Psoas muscle (tissue), 8 donors: Measurements from ENCODE around the gene DNM3. TPM values are rescaled to one million over a fixed set of nuclear protein-coding genes. Genes with fewer than 3 reads are reported as not detected.
"Not testable (repeated sequence)": the region's sequence is repeated elsewhere in the genome, so short reads cannot be mapped to it uniquely, and the experiment has no call there.

Source experiments
- ATAC-seq, 4 donors: fragments of 200-7000 bp; cut with Tn5 transposase; one replicate each; pipeline ENCODE4 v1.9.1; 2020; ENCODE audit warnings: moderate library complexity in 3 of 4, mild to moderate bottlenecking in 2 of 4
- DNase-seq, 2 donors: peaks; one replicate each; pipeline ENCODE4 v3.0.0-alpha.2; 2020
- H3K27ac ChIP-seq: fragments of 200-600 bp; one replicate; pipeline ENCODE4 v1.8.0; 2022
- H3K27me3 ChIP-seq, 3 donors: fragments of 200-600 bp in 1 of 3; one replicate each; pipeline versions ENCODE4 v1.6.1 to v1.8.0; 2013 to 2022; ENCODE audit warnings: low read length in 2 of 3, mild to moderate bottlenecking in 2 of 3, moderate library complexity in 1 of 3; ENCODE audit not compliant: insufficient read depth in 3 of 3
- H3K36me3 ChIP-seq, 2 donors: fragments of 200-600 bp in 1 of 2; one replicate each; pipeline versions ENCODE4 v1.6.1 to v1.8.0; 2013 to 2022; ENCODE audit warnings: low read depth in 1 of 2, mild to moderate bottlenecking in 1 of 2, moderate library complexity in 1 of 2; ENCODE audit not compliant: insufficient read depth in 1 of 2
- H3K4me1 ChIP-seq: fragments of 200-600 bp; one replicate; pipeline ENCODE4 v1.8.0; 2022
- H3K4me3 ChIP-seq: fragments of 200-600 bp; one replicate; pipeline ENCODE4 v1.8.0; 2022; ENCODE audit warnings: mild to moderate bottlenecking
- H3K9me3 ChIP-seq: fragments of 200-600 bp; one replicate; pipeline ENCODE4 v1.8.0; 2022
- WGBS, 3 donors: extraction: QIAGEN DNeasy Blood & Tissue Kit; methylation state at CpG; one replicate each; pipeline versions ENCODE4 v1.1.6 to v1.1.7; 2013; 5-methylcytosine and 5-hydroxymethylcytosine counted together
- intact Hi-C, 2 donors: fragments of 100-400 bp; cut with DNase I; formaldehyde crosslinking; loops; one replicate each; pipeline versions ENCODE4 v1.11.0 to v1.14.2; 2022
- polyA plus RNA-seq, 3 donors: library from polyadenylated mRNA; stranded (reverse); fragments of 200-250 nt; gene quantifications; one replicate each; pipeline ENCODE4 v1.2.3, GENCODE V29; 2013
- total RNA-seq, 4 donors: library from RNA; stranded (reverse); fragmentation: NEBNext Ultra II Directional in 2 of 4; extraction: Animal tissue kit (Norgen Biotek cat#: 25700) in 2 of 4; gene quantifications; one replicate each; pipeline versions ENCODE4 v1.2.1 to v1.2.4, GENCODE V29; 2021 to 2023
- TF ChIP-seq, protein P1 (sequence below): fragments of 200-600 bp; IDR thresholded peaks from one replicate; pipeline ENCODE4 v1.8.0; 2022; ENCODE audit warnings: antibody characterized with exemption
- donor health status: healthy with polysubstance abuse.
- donor health status: DM: no; HTN: no; CAD: no; lungs with moderate emphysema.
- donor health status: Bipolar disorder and iron deficiency.
- donor health status: healthy.
- donor health status: DM: yes; HTN: yes; CAD: no.
- donor health status: DM: no; HTN: no; CAD: no.
- donor health status: DM: no; HTN: no; CAD: no.
- donor health status: DM: yes; HTN: yes; CAD: no.

Gene DNM3
- total and polyA plus RNA-seq, 7 donors = 0.31 to 1.0 (median 0.77) TPM

- no peaks in the 10 kb centered on the region for H3K27me3 ChIP-seq
- intact Hi-C loops = no loop called here
- ATAC-seq (no peak), DNase-seq (no peak)
- no peak overlapping the region for H3K27ac ChIP-seq
- H3K36me3 ChIP-seq = no peaks in the 10 kb centered on the region
- H3K9me3 ChIP-seq = no peaks in the 10 kb centered on the region
- TF ChIP-seq, protein P1, sequence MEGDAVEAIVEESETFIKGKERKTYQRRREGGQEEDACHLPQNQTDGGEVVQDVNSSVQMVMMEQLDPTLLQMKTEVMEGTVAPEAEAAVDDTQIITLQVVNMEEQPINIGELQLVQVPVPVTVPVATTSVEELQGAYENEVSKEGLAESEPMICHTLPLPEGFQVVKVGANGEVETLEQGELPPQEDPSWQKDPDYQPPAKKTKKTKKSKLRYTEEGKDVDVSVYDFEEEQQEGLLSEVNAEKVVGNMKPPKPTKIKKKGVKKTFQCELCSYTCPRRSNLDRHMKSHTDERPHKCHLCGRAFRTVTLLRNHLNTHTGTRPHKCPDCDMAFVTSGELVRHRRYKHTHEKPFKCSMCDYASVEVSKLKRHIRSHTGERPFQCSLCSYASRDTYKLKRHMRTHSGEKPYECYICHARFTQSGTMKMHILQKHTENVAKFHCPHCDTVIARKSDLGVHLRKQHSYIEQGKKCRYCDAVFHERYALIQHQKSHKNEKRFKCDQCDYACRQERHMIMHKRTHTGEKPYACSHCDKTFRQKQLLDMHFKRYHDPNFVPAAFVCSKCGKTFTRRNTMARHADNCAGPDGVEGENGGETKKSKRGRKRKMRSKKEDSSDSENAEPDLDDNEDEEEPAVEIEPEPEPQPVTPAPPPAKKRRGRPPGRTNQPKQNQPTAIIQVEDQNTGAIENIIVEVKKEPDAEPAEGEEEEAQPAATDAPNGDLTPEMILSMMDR = no peak
- H3K4me1 ChIP-seq = no peaks in the 10 kb centered on the region
- no peak overlapping the region for H3K4me3 ChIP-seq
- 94 to 97% (median 94%) methylated on average over 3 of the region's 3 CpGs for WGBS, 3 donors
Measured at GRCh38 chr1:172068334-172068733, 227.0 kb downstream of the DNM3 start.

GRCh38 chr1:172069051-172069450 lies 227.8 kb downstream of the DNM3 start:
- no peaks in the 10 kb centered on the region for H3K4me1 ChIP-seq
- DNase-seq = no peak
- TF ChIP-seq, protein P1 = no peak
- no peak for ATAC-seq
- intact Hi-C loops = no loop called here
- H3K27ac ChIP-seq = no peak overlapping the region
- no peaks in the 10 kb centered on the region for H3K27me3 ChIP-seq
- no peaks in the 10 kb centered on the region for H3K9me3 ChIP-seq
- H3K36me3 ChIP-seq = no peaks in the 10 kb centered on the region
- no peak overlapping the region for H3K4me3 ChIP-seq

DNA sequence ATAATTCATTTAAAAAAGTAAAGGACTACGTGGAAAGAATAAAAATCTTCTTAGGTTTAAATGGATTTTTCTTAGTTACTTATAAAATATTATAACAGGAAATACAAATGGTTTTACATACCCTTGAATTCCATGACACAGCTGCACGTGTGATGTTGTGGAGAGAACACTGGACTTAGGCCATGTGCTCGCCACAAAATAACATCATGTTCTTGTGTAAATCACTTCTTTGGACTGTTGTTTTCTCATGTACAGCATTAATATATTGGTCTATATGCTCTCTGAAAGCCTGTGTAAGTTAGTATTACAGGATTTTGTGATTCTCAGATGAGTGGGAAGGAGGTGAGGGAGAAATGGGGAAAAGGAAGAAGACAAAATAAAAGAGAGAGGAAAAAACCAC lies 228.2 kb downstream of the DNM3 start:
- TF ChIP-seq, protein P1 = no peak
- Histone ChIP-seq H3K4me3 (no peak overlapping the region), H3K27ac (no peak overlapping the region), H3K9me3 (no peaks in the 10 kb centered on the region), H3K27me3 (no peaks in the 10 kb centered on the region), H3K4me1 (no peaks in the 10 kb centered on the region), H3K36me3 (no peaks in the 10 kb centered on the region)
- no peak for ATAC-seq
- 26 to 34% (median 26%) methylated on average over 3 of the region's 3 CpGs for WGBS, 3 donors
- intact Hi-C loops = no loop called here
- no peak for DNase-seq

GRCh38 chr1:172070055-172070454 lies 228.8 kb downstream of the DNM3 start:
- ATAC-seq = no peak
- Histone ChIP-seq H3K27me3 (no peaks in the 10 kb centered on the region), H3K27ac (no peak overlapping the region), H3K9me3 (no peaks in the 10 kb centered on the region), H3K4me3 (no peak overlapping the region), H3K4me1 (no peaks in the 10 kb centered on the region), H3K36me3 (no peaks in the 10 kb centered on the region)
- TF ChIP-seq, protein P1 = no peak
- no peak for DNase-seq
- intact Hi-C loops = no loop called here

GRCh38 chr1:172071746-172072145 lies 230.4 kb downstream of the DNM3 start:
- Histone ChIP-seq H3K9me3 (no peaks in the 10 kb centered on the region), H3K27ac (no peak overlapping the region), H3K4me3 (no peak overlapping the region), H3K4me1 (no peaks in the 10 kb centered on the region), H3K36me3 (no peaks in the 10 kb centered on the region), H3K27me3 (no peaks in the 10 kb centered on the region)
- WGBS, 3 donors = 51 to 56% (median 52%) methylated on average over 2 of the region's 2 CpGs
- intact Hi-C loops = no loop called here
- no peak for DNase-seq
- TF ChIP-seq, protein P1 = no peak
- ATAC-seq = no peak

DNA sequence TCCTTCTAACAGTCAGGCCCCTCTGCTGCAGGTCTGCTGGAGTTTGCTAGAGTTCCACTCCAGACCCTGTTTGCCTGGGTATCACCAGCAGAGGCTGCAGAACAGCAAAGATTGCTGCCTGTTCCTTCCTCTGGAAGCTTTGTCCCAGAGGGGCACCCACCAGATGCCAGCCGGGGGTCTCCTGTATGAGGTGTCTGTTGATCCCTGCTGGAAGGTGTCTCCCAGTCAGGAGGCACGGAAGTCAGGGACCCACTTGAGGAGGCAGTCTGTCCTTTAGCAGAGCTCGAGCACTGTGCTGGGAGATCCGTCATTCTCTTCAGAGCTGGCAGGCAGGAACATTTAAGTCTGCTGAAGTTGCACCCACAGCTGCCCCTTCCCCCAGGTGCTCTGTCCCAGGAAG lies 238.6 kb downstream of the DNM3 start:
- H3K4me3 ChIP-seq, H3K27ac ChIP-seq, H3K36me3 ChIP-seq, intact Hi-C loops, H3K4me1 ChIP-seq, H3K9me3 ChIP-seq, H3K27me3 ChIP-seq, ATAC-seq, DNase-seq: not testable (repeated sequence)
- 95 to 98% (median 98%) methylated on average over 4 of the region's 4 CpGs for WGBS, 3 donors
